GM18520 (cell line): Measurements from ENCODE around the gene GABRB2.

Experiments used
- ATAC-seq: cut with Tn5 transposase; IDR thresholded peaks from one replicate; pipeline ENCODE4 v1.9.1; 2021; ENCODE audit not compliant: unreplicated experiment

The GABRB2 gene

DNA sequence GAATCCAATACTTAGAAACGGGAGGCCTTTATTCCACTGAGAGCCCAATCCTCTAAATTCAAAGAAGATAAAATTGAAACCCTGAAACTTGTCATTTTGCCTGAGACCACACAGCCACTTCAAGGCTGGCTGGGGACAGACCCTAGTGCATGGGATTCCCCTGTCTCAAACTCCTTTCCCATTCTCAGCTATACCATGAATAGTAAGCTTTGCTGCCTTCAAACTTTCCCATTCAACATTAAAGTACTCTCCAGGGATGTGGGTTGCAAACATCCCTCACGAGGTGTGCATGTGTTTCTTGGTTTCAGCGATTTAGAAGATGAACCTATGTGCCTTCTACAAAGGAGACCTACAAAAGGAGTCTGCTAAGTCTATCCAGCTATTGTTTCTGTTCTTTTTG, 64.6 kb downstream of the GABRB2 start:
- ATAC-seq = no peak

DNA sequence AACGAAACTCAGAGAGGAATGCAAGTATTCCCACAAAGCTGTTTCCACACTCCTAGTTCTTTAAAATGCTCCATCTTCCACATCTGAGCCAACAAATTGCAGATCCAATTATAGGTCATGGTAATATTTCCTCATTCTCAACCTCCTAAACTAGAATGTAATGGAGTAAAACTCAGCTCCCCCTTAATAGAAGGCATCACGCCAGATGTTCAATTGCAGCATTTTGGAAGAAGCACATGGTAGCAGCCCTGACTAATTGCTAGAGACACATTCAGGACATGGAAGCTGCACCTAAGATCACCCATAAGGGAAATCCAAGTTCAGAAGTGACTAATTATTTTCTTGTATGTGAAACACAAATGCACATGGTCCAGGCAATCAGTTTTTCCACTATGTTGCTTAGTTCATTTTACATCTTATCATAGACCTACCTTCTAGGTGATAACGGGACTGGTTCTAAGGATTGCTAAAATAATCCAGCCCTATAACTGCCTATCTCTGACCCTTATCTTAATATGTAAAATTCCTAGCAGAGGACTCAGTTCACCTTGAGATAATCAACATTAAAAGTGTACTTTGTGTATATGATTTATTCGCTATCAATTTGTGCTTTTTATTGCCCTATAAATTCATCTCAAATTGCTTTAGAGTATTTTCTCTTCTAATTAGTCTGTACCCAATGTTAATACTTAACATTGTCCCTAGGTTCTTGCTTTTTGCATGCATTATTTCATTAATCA, 75.1 kb downstream of the GABRB2 start:
- no peak for ATAC-seq

- no peak for ATAC-seq
Observed at GRCh38 chr5:161467703-161468102, 78.8 kb downstream of the GABRB2 start.

- ATAC-seq = no peak
Observed at GRCh38 chr5:161460741-161461140, 85.8 kb downstream of the GABRB2 start.

DNA sequence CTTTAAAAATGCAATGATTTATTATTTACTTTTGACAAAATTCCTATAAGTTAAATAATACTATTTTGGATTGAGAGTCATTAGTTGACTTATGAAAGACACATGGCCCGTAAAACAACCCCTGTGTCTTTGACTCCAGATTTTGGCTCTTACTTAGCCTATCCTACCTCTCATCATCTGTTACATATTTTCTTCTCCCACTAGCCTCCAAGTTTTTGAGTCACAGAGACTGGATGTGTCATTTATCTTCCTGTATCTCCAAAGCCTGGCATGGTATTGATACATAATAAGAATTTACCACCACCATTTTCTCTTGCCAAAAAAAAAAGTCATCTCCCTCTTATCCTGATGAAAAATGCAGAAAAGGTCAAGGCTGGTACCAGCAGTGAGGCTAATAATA, 99.9 kb downstream of the GABRB2 start:
- ATAC-seq = no peak

DNA sequence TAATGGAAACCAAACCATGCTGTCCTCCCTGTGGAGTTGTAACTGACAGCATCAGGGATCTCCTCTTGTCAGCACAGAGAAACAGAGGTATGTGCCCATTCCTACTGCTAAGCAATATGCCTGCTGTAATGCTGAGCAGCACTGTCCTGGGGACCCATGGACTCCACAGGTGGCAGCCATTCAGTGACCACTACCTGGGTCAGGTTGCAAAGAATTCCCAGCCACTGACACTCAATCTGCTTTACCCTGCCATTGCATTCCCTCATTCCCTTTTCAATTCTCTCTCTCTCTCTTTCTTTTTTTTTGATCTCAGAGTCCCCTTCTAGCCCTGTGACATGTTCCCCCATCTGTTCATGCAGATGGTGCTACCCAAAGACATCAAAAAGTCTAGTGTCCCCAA, 104.1 kb downstream of the GABRB2 start:
- no peak for ATAC-seq

DNA sequence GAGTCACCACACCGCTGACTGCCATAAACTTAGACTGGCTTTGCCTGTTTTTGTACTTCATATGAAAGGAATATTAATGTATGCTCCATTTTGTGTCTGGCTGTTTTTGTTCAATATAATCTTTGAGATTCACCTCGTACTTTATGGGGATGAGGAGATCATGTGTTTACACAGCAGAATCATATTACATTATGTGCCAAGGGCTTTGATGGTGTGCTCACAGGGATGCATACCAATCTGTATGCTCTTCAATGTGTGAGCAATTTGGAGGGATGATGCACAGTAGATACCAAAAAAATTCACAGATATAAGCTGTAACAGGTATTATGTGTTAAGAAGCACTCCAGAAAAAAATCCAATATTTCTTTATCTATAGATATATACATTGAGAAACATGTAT, 113.7 kb downstream of the GABRB2 start:
- no peak for ATAC-seq

DNA sequence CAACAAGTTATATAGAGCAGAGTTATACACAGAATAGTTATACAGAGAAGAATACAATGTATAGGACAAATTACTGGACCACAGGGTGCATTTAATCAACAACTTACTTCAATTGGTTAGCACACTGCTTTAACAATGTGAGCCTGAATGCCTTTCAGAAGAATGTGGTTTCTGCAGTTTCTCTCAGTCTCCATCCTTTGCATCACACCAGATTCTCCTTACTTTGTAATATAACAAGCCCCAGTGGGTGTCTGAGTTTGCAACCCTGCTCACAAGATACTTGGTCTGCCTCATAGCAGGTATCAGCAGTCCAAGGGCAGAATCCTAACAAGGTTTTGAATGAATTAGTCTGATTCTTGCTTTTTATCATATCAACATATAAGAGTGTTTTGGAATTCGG, 114.6 kb downstream of the GABRB2 start:
- no peak for ATAC-seq

- ATAC-seq = no peak
Observed at GRCh38 chr5:161421067-161421466, 125.5 kb downstream of the GABRB2 start.

GRCh38 chr5:161420521-161420920, 126.0 kb downstream of the GABRB2 start:
- ATAC-seq = no peak

GRCh38 chr5:161414896-161415295, 131.6 kb downstream of the GABRB2 start:
- no peak for ATAC-seq

DNA sequence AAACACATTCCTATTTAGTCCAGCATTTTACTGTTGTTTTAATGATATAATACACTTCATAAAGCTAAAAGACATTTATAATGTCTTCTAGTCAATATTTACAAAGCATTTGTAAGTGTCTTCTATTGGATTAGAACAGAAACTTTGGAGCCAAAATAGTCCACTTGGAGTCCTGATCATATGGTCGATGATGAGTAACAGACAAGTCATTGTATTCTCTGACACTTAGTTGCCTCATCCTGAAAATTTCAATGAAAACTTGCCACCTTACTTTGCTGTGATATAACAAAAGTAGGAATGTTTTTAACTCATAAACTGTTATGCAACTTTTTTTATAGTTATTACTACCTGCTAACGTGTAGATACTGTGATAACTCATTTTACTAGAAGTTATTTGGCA, 132.5 kb downstream of the GABRB2 start:
- no peak for ATAC-seq

- ATAC-seq = no peak
Observed at GRCh38 chr5:161412792-161413191, 133.7 kb downstream of the GABRB2 start.

GRCh38 chr5:161411156-161411555, 135.4 kb downstream of the GABRB2 start:
- no peak for ATAC-seq

DNA sequence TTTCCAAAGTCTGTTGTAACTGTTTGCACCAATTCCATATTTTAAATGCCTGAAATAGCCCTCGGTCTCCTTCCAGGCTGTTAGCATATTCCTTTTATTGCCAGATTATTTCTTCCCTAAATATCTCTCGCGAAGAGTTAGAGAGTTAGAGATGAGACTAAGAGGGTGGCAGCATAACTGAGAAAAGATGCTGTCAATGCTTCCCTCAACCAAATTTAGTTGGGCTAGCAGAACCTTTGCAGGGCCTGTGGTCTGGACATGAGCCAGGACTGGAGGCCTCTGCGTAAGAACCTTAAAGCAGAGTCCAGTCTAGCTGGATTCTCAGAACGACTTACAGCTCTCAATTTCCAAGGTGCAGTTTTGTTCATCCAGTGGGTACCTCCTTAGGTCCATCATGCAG, 135.9 kb downstream of the GABRB2 start:
- ATAC-seq = no peak

GRCh38 chr5:161409471-161409870, 137.1 kb downstream of the GABRB2 start:
- no peak for ATAC-seq

- no peak for ATAC-seq
Observed at GRCh38 chr5:161406880-161407279, 139.6 kb downstream of the GABRB2 start.

GRCh38 chr5:161403996-161404395, 142.5 kb downstream of the GABRB2 start:
- no peak for ATAC-seq

GRCh38 chr5:161403121-161403520, 143.4 kb downstream of the GABRB2 start:
- no peak for ATAC-seq

- no peak for ATAC-seq
Observed at GRCh38 chr5:161400583-161400982, 145.9 kb downstream of the GABRB2 start.

DNA sequence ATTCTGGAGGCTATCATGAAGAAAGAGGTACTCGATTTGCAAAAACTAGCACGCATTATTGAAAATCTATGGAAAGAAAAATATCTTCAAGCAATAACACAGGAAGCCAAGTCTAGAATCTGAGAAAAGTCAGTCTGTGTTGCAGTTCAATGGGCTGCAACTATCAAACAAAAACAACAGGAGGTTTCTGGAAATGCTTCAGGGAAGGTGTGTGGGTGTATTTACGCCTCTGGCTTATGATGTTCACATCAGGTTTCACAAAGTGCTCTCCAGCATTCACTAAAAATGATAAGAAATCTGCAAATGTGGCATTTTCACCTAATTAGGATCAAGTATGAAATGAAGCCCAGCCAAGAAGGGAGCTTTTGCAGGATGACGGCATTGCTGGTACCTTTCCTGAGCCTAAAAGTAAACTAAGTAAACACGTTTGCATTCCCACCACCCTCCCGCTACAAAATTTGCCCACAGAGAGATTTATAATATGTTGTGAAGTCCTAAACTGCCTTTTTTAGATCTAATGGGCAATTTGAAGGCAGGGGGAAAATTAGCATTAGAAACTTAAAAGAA, 146.4 kb downstream of the GABRB2 start:
- no peak for ATAC-seq

DNA sequence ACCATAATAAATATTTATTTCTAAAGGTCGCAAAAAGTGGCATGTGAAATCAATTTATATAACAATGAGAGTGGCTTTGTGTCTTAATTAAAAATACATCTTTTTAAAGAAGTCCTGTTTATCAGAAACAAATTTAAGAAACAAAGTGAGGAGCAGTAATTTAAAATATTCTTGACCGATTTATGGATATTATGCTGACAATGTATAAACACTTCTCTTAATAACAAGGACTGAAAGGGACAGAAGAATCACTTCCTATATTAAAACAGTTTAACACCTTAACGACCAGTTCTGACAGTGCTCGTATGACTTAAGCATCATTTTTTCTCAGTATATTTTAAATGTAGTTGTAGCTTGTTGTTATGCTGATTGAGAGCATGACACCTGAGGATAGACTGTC, 149.1 kb downstream of the GABRB2 start:
- no peak for ATAC-seq

GRCh38 chr5:161396171-161396570, 150.4 kb downstream of the GABRB2 start:
- ATAC-seq = no peak
